Measurements from ENCODE around the gene CHI3L1.

Gene CHI3L1

GRCh38 chr1:203129501-203130231 lies 56.8 kb downstream of the CHI3L1 start:
- DNase-seq = no peak

All from stimulated activated CD4-positive, alpha-beta T cell treated with anti-CD3 and anti-CD28 coated beads, Interleukin-4, amount 100 ng/mL, for 24 hours (primary cell).